GM18858 (cell line): ENCODE data around the gene MYH9.

Source experiments
- ATAC-seq: cut with Tn5 transposase; IDR thresholded peaks from one replicate; pipeline ENCODE4 v1.9.1; 2021; ENCODE audit not compliant: unreplicated experiment

MYH9 gene

DNA sequence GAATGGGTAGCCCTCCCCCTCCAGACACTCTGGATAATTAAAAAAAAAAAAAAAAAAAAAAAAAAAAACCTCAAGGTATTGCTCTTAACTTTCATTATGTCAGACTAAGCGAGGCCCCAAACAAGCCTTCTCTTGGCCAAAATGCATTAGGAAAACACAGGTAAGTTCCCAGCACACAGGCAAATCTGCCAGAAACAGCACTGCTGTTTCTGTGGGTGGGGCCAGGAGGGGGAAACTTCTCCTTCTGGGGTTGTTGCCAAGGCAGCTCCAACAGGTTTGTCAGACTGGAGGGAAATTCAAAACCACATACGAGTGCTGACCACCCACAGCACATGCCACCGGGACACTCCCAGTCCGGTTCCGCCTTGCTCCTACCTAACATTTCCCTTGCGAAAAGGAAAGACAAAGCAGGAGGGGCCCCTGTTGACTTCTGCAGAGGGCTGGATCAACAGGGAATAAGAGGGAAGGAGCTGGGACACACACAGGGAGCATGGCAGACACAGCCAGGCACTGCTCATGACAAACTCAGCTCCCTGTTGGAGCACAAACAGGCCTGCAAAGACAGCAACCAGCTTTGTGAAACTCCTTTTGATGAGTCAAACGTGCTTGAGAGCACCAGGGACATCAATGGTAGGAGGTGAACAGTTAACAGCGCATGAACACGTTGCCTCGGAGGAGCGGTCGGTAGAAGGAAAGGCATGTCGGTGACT is 55.0 kb downstream of the MYH9 start:
- no peak for ATAC-seq

DNA sequence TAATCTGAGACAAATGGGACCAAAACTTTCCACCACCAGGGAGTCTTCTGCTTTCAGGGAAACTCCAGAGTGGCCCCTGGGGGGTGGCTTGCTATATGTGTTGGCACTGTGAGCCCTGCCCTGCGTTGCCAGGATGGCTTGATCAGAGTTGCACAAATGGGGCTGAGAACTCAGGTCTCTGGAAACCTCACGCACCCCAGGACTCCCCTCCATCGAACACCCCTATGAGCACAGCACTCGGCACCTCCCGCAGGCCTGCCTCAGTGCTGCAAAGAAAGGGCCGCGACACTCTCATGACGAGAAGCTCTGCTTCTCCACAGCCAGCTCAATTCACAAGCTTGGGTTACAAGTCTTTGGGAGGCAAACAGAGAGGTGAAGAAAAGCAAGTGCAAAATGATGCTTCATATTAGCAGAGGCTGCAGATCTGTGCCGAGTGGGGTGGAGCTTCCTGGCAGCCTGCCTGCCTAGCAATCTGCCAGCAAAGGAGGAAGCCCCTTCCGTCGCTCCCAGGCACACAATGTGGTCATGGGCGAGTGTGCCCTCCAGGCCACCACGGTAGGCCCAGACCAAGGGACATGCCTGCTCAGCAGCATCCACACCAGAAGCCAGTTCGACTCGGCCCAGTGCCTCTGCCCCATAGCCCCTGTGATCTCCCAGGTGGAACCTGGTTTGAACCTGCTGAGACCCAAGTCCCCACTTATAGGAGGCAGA is 55.7 kb downstream of the MYH9 start:
- no peak for ATAC-seq

DNA sequence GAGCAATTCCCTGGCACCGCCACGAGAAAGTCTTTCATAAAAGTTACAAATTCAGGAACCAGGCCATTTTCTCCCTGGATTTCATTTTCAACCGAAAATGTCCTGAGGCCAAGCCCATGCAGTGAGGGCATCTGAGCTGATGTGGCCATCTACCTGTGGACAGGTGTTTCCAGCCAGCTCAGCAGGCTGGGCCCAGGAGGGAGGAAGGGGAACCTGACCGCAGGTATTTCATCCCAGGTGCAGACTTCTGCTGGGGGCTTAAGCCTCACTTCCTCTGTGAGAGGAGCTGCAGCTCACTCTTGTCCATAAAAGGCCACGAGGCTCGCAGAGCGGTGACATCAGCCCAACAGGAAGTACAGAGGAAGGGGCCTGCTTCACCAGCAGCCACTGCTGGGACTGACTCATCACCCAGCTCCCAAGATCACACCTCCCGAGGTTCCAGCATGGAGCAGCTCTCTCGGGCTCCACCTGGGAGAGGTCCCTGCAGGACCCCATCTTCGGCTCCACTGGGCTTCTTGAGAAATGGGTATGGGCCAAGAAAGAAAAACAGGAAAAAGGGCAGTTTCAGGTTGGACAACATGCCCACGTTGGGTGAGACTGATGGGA is 56.4 kb downstream of the MYH9 start:
- peak; percentile 47 for ATAC-seq

DNA sequence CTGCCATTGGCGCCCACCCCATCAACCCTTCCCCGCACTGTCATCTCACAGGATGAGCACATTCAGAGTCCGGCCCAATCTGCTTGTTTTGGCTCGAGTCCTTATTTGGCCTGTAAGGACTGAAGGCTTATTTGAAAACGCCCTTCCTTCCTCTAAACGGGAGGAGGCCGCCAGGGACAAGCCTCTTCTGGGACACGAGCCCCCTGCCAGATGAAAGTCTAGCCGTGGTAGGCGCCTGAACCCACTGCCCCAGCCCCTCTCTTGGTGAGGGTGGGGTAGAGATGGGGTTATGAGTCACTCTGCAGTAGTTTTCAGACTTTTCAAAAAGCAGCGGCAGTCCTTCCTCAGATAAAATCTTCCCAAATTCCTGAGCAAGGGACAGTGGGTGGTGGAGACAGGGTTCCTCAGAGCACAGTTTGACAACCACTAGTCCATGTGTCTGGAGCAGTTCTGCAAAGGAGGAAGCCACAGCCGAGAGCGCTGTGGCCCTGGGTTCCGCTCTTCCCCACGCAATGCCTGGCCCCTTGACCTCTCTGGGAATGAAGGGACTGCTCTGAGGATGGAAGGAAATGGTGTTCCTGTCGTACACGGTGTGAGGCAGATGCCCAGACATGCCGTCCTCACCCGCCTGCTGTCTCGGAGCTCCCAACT is 57.0 kb downstream of the MYH9 start:
- ATAC-seq, result no peak

DNA sequence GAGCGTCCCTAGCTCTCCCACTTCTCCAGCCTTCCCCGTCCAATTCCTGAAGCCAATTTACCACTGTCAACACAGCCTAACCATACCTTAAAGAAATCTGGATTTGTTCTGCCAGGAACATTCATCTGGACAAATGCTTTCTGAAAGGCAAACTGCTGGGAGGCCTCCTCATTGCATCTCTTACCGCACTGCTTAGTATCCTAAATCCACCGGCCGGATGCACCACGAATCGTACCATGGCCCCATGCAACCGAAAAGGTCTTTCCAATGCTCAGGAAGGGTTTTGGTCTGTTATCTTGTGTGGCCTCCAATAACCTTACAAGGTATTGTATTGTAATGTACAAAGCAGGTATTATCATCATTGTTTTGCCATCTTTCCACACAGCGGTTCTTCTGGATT is 57.6 kb downstream of the MYH9 start:
- no peak for ATAC-seq

DNA sequence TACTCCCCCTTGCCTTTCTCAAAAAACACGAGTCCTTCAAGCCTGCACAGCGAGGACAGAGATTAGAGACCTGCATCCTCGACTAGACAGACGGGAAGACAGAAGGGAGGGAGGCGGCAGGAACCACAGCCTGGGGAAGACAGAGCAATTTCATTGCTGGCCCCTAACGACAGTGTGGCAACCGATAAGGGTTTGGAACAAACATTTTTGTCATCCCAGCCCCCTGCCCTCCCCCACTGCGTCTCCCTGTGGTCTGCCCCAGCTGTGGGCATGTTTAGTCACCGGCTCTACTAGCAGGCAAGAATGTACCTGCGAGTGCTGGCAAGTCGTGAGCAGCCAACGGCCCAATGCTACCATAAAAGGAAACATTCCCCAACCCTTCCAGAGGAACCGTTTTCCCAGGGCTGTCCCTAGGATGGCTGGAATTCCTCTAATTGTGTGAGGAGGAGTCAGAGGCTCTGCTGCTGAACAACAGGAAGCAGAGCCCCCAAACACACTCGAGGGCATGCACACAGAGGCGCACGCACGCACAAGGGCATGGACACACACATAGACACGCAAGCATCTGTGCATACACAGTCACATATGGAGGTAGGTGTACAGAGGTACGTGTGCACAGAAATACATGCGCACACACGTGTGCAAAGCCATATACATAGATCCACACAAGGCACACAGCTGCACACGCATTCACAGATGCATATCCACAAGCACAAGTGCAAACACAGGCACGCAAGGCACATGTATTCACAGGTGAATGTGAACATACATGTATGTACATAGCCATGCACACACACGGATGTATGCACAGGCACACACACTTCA is 58.3 kb downstream of the MYH9 start:
- ATAC-seq, result no peak

DNA sequence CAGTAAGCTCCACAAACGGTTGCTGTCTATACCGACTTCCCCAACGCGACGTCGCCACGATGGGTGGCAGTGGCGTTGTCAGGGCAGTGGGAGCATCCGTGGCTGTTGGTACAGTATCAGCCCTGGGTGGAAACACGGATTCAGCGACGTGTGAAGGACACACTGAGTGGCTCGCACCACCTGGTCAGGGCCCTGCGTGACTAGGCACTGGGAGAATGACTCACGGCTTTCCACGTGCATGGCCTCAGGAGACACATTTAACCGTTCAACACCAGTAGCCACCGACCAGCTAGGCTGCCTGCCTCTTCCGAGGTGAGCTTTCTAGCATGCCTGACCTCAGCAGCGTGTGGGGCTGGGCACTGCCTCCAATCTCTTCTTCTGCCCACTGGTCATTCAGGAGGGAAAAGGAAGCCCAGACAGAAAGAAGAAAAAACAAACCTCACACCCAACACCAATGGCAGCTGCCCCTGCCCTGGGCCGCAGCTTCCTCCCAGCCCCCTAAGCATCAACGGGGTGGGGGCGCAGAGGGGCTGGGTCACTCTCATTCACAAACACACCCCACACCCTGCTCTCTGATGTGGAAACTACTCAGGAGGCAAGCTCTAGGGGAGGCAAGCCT is 59.0 kb downstream of the MYH9 start:
- ATAC-seq, result no peak

DNA sequence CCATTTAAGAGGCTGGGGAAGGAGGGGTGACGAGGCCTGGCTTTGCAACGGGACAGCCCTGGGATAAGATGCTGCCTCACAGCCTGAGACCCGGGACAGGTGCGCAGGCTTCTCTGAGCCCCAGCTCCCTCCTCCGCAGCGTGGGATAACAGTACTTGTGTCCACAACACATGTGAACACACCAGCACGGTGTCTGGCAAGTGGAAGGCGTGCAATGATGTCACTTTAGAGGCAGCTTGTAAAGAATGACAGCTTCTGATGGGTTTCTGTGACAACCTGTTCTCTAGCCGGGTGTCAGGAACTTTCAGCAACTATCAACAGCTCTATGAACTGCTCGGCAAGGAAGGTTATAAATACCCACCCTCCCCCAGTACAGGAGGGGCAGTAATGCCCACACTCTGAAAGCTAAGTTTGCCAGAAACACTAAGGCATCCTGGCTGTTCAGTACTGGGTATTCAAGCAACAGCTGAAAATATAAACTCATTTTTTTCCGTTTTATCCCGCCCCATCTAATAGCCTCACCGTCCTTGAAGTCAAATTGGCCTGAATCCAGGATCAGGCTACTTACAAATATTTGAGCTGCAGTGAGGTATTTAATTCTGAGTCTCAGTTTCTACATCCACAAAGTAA is 59.7 kb downstream of the MYH9 start:
- ATAC-seq, result no peak

DNA sequence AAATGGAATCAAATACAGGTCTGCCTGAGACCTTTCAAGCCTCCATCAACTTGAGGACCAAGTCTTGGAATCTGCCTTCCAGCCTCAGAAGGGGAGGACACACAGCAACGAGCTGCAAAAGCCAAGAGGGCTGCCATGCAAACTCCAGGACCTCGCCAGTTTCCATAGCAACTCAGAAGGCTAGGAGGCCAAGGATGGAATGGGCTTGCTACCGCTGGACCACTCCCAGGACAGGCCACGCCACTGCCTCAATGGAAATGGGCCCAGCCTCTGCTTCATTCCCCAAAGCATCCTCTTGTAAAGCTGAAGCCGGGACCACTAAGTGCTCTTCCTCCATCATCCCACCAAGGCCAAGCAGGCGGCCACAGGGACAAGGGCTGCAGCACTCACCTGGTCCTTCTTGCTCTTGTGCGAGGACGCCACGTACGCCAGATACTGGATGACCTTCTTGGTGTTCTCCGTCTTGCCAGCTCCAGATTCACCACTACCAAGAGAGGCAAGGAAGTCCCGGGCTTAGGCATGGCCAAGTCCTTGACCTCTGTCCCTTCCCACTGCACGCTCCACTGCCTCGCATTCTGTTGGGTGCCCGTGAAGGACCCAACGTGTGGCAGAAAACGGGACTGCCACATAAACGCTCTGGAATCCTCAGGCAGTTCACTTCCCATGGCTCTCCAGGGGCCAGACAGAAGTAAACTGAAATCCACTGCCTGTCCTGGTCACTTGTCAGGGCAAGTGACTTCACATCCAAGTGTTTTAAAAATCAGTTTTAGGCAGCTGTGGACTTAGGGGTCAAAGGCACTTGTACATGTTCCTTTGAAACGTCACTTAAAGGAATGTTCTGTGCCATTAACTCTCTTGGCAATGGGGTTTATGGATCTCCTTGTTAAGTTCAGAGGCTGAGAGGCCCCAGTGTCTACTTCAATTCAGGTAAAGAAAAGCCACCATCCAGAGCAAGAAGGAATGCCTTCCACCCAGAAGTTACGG is 61.3 kb downstream of the MYH9 start:
- no peak for ATAC-seq

DNA sequence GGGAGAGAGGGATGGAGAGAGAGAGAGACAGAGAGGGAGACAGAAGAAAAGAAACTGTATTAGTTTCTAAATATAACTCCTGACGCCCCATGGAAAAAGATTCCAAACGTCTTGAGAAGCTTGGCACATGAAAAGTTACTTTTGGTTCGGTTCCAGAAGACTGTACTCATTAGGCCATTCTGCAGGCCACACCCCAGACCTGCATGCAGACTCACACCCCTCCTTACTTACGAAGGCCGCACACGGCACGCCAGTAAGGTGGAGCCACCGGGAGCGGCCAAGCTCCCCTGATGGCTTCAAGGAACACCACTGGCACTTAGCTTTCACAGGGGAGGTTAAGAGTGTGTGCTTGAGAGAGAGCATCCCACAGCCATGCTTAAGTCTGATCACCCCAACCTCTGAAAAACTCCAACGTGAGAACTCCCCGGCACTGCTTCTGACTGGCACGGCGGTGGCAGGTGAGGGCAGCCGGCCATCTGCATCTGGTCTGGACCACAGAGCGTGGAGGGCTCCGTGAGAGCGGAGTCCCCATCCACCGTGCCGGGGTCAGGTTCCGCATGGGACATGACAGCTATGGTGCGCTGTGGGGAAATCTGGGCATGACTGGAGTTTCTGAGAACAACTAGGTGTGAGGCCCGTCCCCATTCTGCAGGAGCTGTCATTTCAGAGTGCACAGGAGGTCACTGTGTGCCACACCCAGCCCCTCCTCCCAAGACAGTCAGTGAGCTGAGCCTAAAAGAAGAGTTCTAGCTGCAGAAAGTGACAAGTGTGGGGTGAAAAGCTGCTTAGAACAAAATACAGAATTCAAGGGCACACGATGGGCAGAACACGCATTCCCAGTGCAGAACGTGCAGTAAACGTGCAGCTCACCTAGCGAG is 62.4 kb downstream of the MYH9 start:
- ATAC-seq, result no peak

DNA sequence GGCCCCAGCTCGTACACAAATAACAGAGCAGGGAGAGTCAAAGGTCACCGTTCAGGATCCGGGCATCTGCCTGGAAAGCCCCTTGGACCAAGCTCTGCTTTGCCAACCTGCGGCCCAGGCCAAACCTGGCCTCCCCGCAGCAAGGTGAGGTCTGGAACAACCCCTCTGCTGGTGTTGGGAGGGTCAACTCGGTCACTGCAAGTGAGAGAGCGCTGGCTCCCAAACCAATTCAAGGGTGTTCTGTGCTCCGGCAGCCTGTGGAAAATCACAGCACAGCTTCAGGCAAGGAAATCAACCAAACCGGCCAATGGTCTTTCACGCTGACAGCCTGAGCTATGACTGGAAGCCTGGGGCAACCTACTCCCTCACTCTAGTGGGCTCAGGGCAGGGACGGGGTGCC is 63.4 kb downstream of the MYH9 start:
- ATAC-seq, result no peak

DNA sequence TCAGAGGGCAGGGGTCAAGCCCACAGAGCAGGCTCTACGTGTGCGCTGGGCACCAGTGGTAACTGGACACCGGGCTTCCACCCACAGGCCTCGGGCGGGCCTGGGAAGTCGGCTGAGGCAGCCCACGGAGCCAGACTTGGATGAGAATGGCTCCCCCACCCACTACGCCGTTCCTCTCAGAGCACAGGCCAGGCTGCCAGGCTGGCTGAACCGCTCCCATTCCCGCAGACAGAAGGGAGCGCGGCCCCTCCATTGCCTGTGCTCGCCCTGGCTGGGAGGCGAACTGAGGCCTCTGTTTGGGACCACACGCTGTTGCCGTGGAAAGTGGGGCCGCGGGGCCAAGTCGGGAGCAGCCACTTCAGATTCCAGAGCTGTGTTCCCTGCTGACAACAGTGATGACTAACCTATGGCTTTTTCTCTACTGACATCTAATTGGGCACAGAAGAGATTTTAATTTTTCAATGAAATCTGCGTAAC is 63.9 kb downstream of the MYH9 start:
- ATAC-seq, result no peak

DNA sequence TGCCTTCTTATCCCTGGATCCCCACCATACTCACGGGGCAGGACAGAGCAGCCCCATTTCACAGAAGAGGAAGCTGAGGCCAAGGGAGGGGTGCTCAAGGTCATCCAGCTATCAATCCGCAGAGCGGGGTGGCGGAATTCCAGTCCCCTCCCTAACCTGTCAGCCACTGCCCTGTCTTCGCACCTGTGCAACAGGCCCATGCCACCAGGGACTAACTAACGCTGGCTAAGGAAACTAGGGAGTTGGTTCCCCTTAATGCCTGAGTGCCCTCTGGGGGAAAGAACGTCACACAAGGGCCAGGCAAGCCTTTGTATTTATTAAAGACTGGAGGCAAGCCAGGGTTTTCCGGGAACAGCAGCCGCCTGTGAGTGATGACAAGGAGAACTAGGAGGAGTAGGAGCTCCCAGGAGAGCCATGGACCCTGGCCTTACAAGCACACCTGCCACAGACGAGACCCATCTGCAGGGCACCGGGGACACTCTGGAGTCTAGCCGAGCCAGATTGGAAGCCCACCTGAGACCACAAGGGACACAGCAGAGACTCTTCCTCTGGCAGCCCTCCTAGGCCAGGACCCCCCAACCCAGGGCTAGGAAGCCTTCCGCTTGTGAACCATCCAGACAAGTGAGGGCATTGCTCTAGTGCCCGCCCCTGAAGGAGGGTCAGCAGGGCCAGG is 64.4 kb downstream of the MYH9 start:
- ATAC-seq, result no peak

DNA sequence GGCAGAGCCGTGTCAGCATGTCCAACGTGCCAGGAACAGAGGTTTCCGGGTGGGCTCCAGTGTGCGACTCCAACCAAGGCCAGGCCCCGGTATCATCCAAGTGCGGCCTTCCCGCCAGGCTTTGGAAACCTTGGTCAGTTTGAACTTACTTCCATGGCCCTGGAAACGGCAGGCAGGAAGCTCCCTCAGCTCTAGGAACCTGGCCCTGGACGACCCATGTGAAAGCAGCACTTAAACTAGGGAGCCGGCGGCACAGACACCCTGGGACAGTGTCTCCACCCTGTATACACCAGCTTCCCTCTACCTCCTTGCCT is 65.2 kb downstream of the MYH9 start:
- no peak for ATAC-seq

DNA sequence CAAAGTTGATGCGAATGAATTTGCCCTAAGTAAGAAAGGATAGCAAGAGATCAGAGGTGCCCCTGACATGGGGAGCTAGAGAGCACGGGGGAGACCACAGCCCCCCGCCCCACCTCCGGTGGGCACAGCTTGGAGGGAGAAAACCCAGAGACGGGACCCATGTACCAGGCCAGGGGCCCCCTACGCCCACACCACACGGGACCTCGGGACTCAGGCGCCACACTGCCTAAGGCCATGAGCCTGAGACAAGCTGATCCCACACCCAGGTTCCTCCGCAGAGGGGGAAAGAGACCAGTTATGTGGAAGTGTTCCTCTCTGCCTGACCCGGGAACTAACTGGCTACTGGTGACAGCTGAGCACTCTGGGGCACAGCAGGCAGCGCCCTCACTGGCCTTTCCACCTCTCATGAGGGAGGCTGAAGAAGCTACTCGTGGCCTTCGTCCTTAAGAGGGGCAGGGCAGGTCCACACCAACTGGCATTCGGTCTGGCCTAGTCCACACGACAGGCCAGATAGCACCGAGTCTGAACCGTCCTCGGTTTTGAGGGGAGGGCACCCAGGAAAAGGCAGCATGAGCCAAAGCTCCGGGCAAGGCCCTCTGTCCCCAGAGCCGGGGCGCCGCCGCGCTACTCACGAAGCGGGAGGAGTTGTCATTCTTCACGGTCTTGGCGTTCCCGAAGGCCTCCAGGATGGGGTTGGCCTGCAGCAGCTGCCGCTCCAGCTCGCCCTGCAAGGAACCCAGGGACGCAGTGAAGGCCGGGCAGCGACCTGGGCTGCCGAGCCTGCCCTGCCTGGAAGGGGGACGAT is 65.8 kb downstream of the MYH9 start:
- ATAC-seq, result no peak

DNA sequence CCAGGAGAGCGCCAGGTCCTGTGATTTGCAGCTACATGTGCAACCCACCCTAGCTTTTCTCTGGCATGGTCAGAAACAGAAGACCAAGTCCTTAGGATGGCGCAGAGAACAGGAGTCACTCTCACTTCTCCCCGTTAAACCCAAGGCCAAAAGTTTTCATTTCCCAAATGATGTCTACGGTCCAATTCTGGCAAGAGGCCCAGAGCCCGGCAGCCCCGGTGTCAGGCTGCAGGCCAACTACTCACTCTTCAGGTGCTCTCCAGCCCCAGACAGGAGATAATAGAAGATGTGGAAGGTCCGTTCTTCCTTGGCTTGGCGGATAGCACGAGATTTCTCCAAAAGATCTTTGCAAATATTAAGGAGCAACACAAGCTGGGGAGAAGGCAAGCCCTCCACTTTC is 67.2 kb downstream of the MYH9 start:
- no peak for ATAC-seq
